Articular chondrocyte of knee joint (primary cell): ENCODE results near the gene MB21D2. TPM values are rescaled to one million over a fixed set of nuclear protein-coding genes. Genes with fewer than 3 reads are reported as not detected.

ENCODE experiments used
- total RNA-seq: library from RNA; depleted of rRNA; stranded (reverse); fragments of >200 nt; gene quantifications from 2 replicates; pipeline ENCODE4 v1.2.3, GENCODE V29; 2012

Gene MB21D2
- total RNA-seq, result 5.2 and 6.5 TPM in 2 replicates

DNA sequence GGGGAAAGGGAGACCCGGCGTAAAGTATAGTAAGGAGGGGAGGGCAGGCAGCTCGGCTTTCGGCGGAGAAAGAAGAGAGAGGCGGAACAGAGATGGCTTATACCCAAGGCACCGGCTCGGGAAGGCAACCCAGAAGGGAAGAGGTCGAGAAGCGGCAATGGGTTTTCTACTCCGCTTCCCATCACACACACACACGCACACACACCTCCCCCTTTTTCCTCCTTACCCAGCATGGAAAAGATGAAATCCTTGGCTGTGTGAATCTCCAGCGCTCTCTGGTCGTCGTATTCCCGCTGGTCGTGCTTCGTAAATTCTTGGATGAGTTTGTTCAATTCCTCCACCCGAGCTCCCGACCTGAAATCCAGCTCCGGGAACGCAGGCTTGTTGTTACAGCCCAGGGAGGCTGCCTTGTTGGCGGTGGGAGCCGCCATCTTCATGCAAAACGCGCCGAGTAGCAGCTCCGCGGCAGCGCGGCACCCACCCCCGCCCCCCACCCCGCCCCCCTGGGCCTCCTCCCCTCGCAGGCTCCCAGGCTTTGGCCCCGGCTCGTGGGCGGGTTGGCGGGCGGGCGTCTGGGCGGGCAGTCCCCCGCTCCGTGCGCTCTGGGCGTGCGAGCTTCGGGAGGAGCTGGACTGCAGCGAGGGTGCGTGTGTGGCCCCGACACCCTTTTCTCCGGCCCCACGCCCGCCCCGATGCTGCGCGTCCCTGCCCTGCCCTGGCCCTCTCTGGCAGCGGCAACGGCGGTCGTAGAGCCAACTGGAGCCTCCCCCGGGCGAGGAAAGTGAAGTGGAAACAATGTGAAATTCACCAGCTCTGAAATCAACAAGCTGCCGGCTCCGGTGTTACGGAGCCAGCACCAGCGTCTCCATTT lies at the start of gene MB21D2:
MB21D2 (minus strand) TSS at position 453 of the 871 bp plus-strand sequence; CDS start at position 437, 16 bp downstream.

Other genes with a start within 250 kb of the MB21D2 start
- gene FGF12, start 190.3 kb downstream of the MB21D2 start, total RNA-seq, result not detected in 2 replicates